Neural cell (in vitro differentiated cells): ENCODE data around the gene SLC24A3. TPM values are rescaled to one million over a fixed set of nuclear protein-coding genes. Genes with fewer than 3 reads are reported as not detected.

Experiments
- H2AFZ ChIP-seq: fragments of 200-600, 300-800 bp; sonication (generic), shearing (Covaris generic); 2 replicates; pipeline ENCODE4 v1.6.0; 2014; ENCODE audit warnings: low read depth, mild to moderate bottlenecking, antibody characterized with exemption, low read length, moderate library complexity
- H3F3A ChIP-seq: fragments of 200-600 bp; shearing (Covaris generic); 2 replicates; pipeline ENCODE4 v1.6.1; 2016; ENCODE audit warnings: mild to moderate bottlenecking, moderate library complexity, mixed read lengths, antibody characterized with exemption, low read length; ENCODE audit not compliant: insufficient read depth, poor library complexity, severe bottlenecking
- H3K27ac ChIP-seq: fragments of 200-600, 300-800 bp; sonication (generic), shearing (Covaris generic); 2 replicates; pipeline ENCODE4 v1.5.1; 2014; ENCODE audit warnings: mild to moderate bottlenecking, low read length, moderate library complexity
- H3K27me3 ChIP-seq: fragments of 300-800, 200-600 bp; sonication (generic), shearing (Covaris generic); 2 replicates; pipeline ENCODE4 v1.6.0; 2014; ENCODE audit warnings: mild to moderate bottlenecking, low read depth, low read length, moderate library complexity; ENCODE audit not compliant: insufficient read depth
- H3K36me3 ChIP-seq: fragments of 300-800, 200-600 bp; sonication (generic), shearing (Covaris generic); 2 replicates; pipeline ENCODE4 v1.5.1; 2014; ENCODE audit warnings: mild to moderate bottlenecking, antibody characterized with exemption, low read length, moderate library complexity; ENCODE audit not compliant: insufficient read depth
- H3K4me2 ChIP-seq: fragments of 300-800, 200-600 bp; sonication (generic), shearing (Covaris generic); 2 replicates; pipeline ENCODE4 v1.6.0; 2014; ENCODE audit warnings: mild to moderate bottlenecking, low read length
- H3K4me3 ChIP-seq: fragments of 300-800, 200-600 bp; sonication (generic), shearing (Covaris generic); 2 replicates; pipeline ENCODE4 v1.5.1; 2014; ENCODE audit warnings: mild to moderate bottlenecking, low read length, moderate library complexity
- H3K79me2 ChIP-seq: fragments of 200-600 bp; shearing (Covaris generic); replicated peaks from 2 replicates; pipeline ENCODE4 v1.6.0; 2014; ENCODE audit warnings: mild to moderate bottlenecking, low read length, moderate library complexity; ENCODE audit not compliant: insufficient read depth
- H3K9ac ChIP-seq: fragments of 300-800, 200-600 bp; sonication (generic), shearing (Covaris generic); 2 replicates; pipeline ENCODE4 v1.6.1; 2016; ENCODE audit warnings: mild to moderate bottlenecking, low read length, mixed read lengths
- H3K9me2 ChIP-seq: fragments of 200-600 bp; shearing (Covaris generic); 2 replicates; pipeline ENCODE4 v1.6.1; 2016; ENCODE audit warnings: mild to moderate bottlenecking, low read length, mixed read lengths; ENCODE audit not compliant: insufficient read depth
- H3K9me3 ChIP-seq: fragments of 200-600, 300-800 bp; sonication (generic), shearing (Covaris generic); 2 replicates; pipeline ENCODE4 v1.6.1; 2016; ENCODE audit warnings: mild to moderate bottlenecking, mixed run types, low read length, moderate library complexity, mixed read lengths
- H4K20me1 ChIP-seq: fragments of 200-600 bp; shearing (Covaris generic); 2 replicates; pipeline ENCODE4 v1.6.1; 2016; ENCODE audit warnings: mild to moderate bottlenecking, mixed run types; ENCODE audit not compliant: insufficient read depth
- EP300 ChIP-seq: fragments of 450-650 bp; conservative IDR thresholded peaks from 2 replicates; pipeline ENCODE4 v1.6.1; 2014; ENCODE audit warnings: antibody characterized with exemption, mild to moderate bottlenecking, moderate library complexity; ENCODE audit not compliant: poor library complexity, severe bottlenecking
- EZH2 ChIP-seq: fragments of 200-600, 300-800 bp; shearing (Covaris generic), sonication (generic); IDR thresholded peaks from 2 replicates; pipeline ENCODE4 v1.6.1; 2014; ENCODE audit warnings: antibody characterized with exemption, low read length, borderline replicate concordance, mild to moderate bottlenecking; ENCODE audit not compliant: insufficient read depth, poor library complexity, severe bottlenecking
- MXI1 ChIP-seq: fragments of 450-650 bp; conservative IDR thresholded peaks from 2 replicates; pipeline ENCODE4 v1.6.1; 2014; ENCODE audit warnings: antibody characterized with exemption, mild to moderate bottlenecking; ENCODE audit not compliant: poor library complexity, severe bottlenecking
- POLR2AphosphoS5 ChIP-seq: IDR thresholded peaks from 2 replicates; pipeline ENCODE4 v1.6.1; 2012
- RAD21 ChIP-seq: fragments of 450-650 bp; conservative IDR thresholded peaks from 2 replicates; pipeline ENCODE4 v1.6.1; 2014; ENCODE audit warnings: antibody characterized with exemption, mild to moderate bottlenecking, moderate library complexity
- SMC3 ChIP-seq: fragments of 450-650 bp; conservative IDR thresholded peaks from 2 replicates; pipeline ENCODE4 v1.6.1; 2014; ENCODE audit warnings: antibody characterized with exemption, mild to moderate bottlenecking, moderate library complexity; ENCODE audit not compliant: poor library complexity
- TAF1 ChIP-seq: IDR thresholded peaks from 2 replicates; pipeline ENCODE4 v1.6.1; 2012; ENCODE audit warnings: low read depth
- polyA plus RNA-seq: library from polyadenylated mRNA; depleted of rRNA; stranded (reverse); fragments of >200 nt; gene quantifications from 2 replicates; pipeline ENCODE4 v1.2.3, GENCODE V29; 2014
- TF ChIP-seq, protein P1 (sequence below): IDR thresholded peaks from 2 replicates; pipeline ENCODE4 v1.6.1; 2012; ENCODE audit warnings: borderline replicate concordance
- TF ChIP-seq, protein P2 (sequence below): fragments of 450-650 bp; IDR thresholded peaks from 2 replicates; pipeline ENCODE4 v1.5.1; 2014; ENCODE audit warnings: antibody characterized with exemption, mild to moderate bottlenecking, moderate library complexity; ENCODE audit not compliant: poor library complexity, severe bottlenecking

The SLC24A3 gene
- polyA plus RNA-seq, 1 donor from 2014 or later: 6.5 TPM

- no peaks in the 10 kb centered on the region for H3K27me3 ChIP-seq
Measured at GRCh38 chr20:19407736-19408135, 195.3 kb downstream of the SLC24A3 start.

GRCh38 chr20:19408971-19409370 is 196.5 kb downstream of the SLC24A3 start:
- Histone ChIP-seq H3K4me2 (no peak overlapping the region), H3K79me2 (no peaks in the 10 kb centered on the region), H3K9me2 (no peaks in the 10 kb centered on the region), H3K36me3 (no peaks in the 10 kb centered on the region), H3K27me3 (no peaks in the 10 kb centered on the region), H3K9me3 (no peaks in the 10 kb centered on the region), H3K9ac (no peak overlapping the region), H3K27ac (no peak overlapping the region), H4K20me1 (no peaks in the 10 kb centered on the region), H2AFZ (no peak overlapping the region), H3K4me3 (no peak overlapping the region), H3F3A (no peaks in the 10 kb centered on the region)
- TF ChIP-seq EZH2: no peak
- TF ChIP-seq, protein P1, sequence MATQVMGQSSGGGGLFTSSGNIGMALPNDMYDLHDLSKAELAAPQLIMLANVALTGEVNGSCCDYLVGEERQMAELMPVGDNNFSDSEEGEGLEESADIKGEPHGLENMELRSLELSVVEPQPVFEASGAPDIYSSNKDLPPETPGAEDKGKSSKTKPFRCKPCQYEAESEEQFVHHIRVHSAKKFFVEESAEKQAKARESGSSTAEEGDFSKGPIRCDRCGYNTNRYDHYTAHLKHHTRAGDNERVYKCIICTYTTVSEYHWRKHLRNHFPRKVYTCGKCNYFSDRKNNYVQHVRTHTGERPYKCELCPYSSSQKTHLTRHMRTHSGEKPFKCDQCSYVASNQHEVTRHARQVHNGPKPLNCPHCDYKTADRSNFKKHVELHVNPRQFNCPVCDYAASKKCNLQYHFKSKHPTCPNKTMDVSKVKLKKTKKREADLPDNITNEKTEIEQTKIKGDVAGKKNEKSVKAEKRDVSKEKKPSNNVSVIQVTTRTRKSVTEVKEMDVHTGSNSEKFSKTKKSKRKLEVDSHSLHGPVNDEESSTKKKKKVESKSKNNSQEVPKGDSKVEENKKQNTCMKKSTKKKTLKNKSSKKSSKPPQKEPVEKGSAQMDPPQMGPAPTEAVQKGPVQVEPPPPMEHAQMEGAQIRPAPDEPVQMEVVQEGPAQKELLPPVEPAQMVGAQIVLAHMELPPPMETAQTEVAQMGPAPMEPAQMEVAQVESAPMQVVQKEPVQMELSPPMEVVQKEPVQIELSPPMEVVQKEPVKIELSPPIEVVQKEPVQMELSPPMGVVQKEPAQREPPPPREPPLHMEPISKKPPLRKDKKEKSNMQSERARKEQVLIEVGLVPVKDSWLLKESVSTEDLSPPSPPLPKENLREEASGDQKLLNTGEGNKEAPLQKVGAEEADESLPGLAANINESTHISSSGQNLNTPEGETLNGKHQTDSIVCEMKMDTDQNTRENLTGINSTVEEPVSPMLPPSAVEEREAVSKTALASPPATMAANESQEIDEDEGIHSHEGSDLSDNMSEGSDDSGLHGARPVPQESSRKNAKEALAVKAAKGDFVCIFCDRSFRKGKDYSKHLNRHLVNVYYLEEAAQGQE: no peak
- TF ChIP-seq POLR2AphosphoS5: no peak
- TF ChIP-seq RAD21: no peak
- TF ChIP-seq MXI1: no peak
- TF ChIP-seq TAF1: no peak
- no peak for TF ChIP-seq EP300
- TF ChIP-seq, protein P2, sequence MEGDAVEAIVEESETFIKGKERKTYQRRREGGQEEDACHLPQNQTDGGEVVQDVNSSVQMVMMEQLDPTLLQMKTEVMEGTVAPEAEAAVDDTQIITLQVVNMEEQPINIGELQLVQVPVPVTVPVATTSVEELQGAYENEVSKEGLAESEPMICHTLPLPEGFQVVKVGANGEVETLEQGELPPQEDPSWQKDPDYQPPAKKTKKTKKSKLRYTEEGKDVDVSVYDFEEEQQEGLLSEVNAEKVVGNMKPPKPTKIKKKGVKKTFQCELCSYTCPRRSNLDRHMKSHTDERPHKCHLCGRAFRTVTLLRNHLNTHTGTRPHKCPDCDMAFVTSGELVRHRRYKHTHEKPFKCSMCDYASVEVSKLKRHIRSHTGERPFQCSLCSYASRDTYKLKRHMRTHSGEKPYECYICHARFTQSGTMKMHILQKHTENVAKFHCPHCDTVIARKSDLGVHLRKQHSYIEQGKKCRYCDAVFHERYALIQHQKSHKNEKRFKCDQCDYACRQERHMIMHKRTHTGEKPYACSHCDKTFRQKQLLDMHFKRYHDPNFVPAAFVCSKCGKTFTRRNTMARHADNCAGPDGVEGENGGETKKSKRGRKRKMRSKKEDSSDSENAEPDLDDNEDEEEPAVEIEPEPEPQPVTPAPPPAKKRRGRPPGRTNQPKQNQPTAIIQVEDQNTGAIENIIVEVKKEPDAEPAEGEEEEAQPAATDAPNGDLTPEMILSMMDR: no peak
- TF ChIP-seq SMC3: no peak

More at GRCh38 chr20:19407736-19408135, 195.3 kb downstream of the SLC24A3 start:
- no peaks in the 10 kb centered on the region for H4K20me1 ChIP-seq
- H3K4me3 ChIP-seq: no peak overlapping the region
- H3K79me2 ChIP-seq: no peaks in the 10 kb centered on the region
- H2AFZ ChIP-seq: no peak overlapping the region
- no peak overlapping the region for H3K4me2 ChIP-seq
- no peak overlapping the region for H3K9ac ChIP-seq
- TF ChIP-seq POLR2AphosphoS5 (no peak), EZH2 (no peak), EP300 (no peak), RAD21 (no peak), MXI1 (no peak), TAF1 (no peak)
- H3F3A ChIP-seq: no peaks in the 10 kb centered on the region
- H3K9me2 ChIP-seq: no peaks in the 10 kb centered on the region
- no peak overlapping the region for H3K27ac ChIP-seq
- no peaks in the 10 kb centered on the region for H3K9me3 ChIP-seq
- no peaks in the 10 kb centered on the region for H3K36me3 ChIP-seq
